Measurements from ENCODE around the gene ZNF575. TPM values are rescaled to one million over a fixed set of nuclear protein-coding genes. Genes with fewer than 3 reads are reported as not detected.

The ZNF575 gene
- total RNA-seq, 1 experiment from 2014 or later = not detected

DNA sequence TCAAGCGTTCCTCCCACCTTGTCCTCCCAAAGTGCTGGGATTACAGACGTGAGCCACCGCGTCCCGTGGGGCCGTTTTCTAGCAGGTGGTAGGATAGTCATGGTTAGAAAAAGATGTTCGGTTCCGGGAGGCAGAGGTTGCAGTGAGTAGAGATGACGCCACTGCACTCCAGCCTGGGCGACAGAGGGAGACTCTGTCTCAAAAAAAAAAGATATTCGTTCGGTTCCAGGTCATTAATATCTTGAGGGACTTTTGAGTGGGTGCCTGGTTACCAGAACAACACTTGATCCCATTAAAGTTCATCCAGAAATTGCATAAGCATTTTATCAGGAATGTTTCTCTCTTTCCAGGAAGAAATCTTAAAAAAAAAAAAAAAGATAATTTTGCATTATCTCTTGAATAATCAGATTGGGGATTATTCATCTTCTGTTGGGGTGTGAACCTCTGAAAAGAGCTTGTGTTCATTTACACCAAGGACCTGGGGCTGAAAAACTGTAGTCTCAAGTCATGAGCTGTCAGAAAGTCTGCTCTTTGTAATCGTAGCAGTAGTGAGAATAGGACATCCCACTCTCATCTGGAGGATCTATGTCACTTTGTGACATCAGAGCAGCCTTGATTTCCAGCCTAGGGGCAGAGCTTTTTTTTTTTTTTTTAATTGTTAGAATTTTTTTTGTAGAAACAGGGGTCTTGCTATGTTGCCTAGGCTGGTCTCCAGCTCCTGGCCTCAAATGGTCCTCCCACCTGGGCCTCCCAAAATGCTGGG is 4.9 kb upstream of the ZNF575 start:
- TF ChIP-seq, protein P1, sequence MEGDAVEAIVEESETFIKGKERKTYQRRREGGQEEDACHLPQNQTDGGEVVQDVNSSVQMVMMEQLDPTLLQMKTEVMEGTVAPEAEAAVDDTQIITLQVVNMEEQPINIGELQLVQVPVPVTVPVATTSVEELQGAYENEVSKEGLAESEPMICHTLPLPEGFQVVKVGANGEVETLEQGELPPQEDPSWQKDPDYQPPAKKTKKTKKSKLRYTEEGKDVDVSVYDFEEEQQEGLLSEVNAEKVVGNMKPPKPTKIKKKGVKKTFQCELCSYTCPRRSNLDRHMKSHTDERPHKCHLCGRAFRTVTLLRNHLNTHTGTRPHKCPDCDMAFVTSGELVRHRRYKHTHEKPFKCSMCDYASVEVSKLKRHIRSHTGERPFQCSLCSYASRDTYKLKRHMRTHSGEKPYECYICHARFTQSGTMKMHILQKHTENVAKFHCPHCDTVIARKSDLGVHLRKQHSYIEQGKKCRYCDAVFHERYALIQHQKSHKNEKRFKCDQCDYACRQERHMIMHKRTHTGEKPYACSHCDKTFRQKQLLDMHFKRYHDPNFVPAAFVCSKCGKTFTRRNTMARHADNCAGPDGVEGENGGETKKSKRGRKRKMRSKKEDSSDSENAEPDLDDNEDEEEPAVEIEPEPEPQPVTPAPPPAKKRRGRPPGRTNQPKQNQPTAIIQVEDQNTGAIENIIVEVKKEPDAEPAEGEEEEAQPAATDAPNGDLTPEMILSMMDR (conservative IDR thresholded peaks at IDR 0.05) = no peak
- H3K27ac Mint-ChIP-seq = no peak overlapping the region
- H2BK120ac ChIP-seq (ENCODE audit: low read depth, low read length, poor library complexity, severe bottlenecking) = no peak overlapping the region

More for the DNA sequence above, 4.9 kb upstream of the ZNF575 start:
- peaks cover 4% of the 10 kb centered on the region for H4K20me1 ChIP-seq (ENCODE audit: control insufficient read depth, insufficient read depth, insufficient read length)
- Mint-ChIP-seq H3K9me3 (no peaks in the 10 kb centered on the region), H3K36me3 (ENCODE audit: insufficient read depth in 1 of 3, low read depth in 3 of 3) (no peaks in the 10 kb centered on the region), H3K4me1 (peaks cover 19 to 22% of the 10 kb centered on the region in 2 experiments), H3K27me3 (ENCODE audit: low read depth) (peaks cover 38% of the 10 kb centered on the region), H3K4me3 (no peak overlapping the region; a peak in 1 of 5 replicates)
- no peaks in the 10 kb centered on the region for H3K4me1 ChIP-seq (ENCODE audit: insufficient read depth, low read length)
- H3K23me2 ChIP-seq (ENCODE audit: insufficient read length, low read depth, low read length, poor library complexity, severe bottlenecking) = peaks cover 27% of the 10 kb centered on the region
- H2BK12ac ChIP-seq (ENCODE audit: insufficient read length, low read depth, low read length) = no peak overlapping the region
- H3K4me2 ChIP-seq (ENCODE audit: insufficient read depth, insufficient read length, low read length) = peak overlapping the region; percentile 86
- H2BK5ac ChIP-seq (ENCODE audit: insufficient read length, low read length) = no peak overlapping the region
- no peak overlapping the region for H3K18ac ChIP-seq (ENCODE audit: insufficient read length, low read depth, low read length)
- H3K56ac ChIP-seq (ENCODE audit: insufficient read length, low read depth, low read length) = no peak overlapping the region
- no peak overlapping the region for H2AFZ ChIP-seq (ENCODE audit: low read length)
- H3K27ac ChIP-seq (ENCODE audit: insufficient read length, low read depth, low read length) = no peak overlapping the region
- no peaks in the 10 kb centered on the region for H3K79me2 ChIP-seq (ENCODE audit: insufficient read depth, low read length)
- no peak for DNase-seq
- no peak overlapping the region for H3T11ph ChIP-seq (ENCODE audit: low read length)
- no peak overlapping the region for H2BK20ac ChIP-seq (ENCODE audit: low read depth, low read length, poor library complexity, severe bottlenecking)
- no peak overlapping the region for H4K91ac ChIP-seq (ENCODE audit: insufficient read length, low read depth, low read length)
- H3K14ac ChIP-seq (ENCODE audit: insufficient read depth, low read length) = no peak overlapping the region
- no peak overlapping the region for H3K23ac ChIP-seq (ENCODE audit: insufficient read length, low read depth, low read length)
- H3K9ac ChIP-seq (ENCODE audit: extremely low read depth, insufficient read length, low read length) = no peak overlapping the region
- no peaks in the 10 kb centered on the region for H3K9me3 ChIP-seq (ENCODE audit: control insufficient read depth, low read depth, low read length)
- no peak overlapping the region for H2AK5ac ChIP-seq (ENCODE audit: insufficient read length, low read length)
- no CpG with 5 or more reads among the region's 13 CpGs for WGBS (ENCODE audit: extremely low coverage, insufficient read length, low lambda C conversion rate)
- peaks cover 3% of the 10 kb centered on the region; the same call in 1 of the 2 replicates for H3K27me3 ChIP-seq (ENCODE audit: insufficient read depth, low read length)
- no peak overlapping the region for H4K5ac ChIP-seq (ENCODE audit: insufficient read length, low read depth, low read length)
- H3K79me1 ChIP-seq (ENCODE audit: insufficient read depth, low read depth, low read length, poor library complexity, severe bottlenecking) = no peaks in the 10 kb centered on the region
- H2BK15ac ChIP-seq (ENCODE audit: low read depth, low read length) = no peak overlapping the region
- no peak overlapping the region for H4K8ac ChIP-seq (replicated peaks; ENCODE audit: insufficient read length, low read depth, low read length)
- H3K4ac ChIP-seq (ENCODE audit: low read depth, low read length) = no peak overlapping the region
